Measurements from ENCODE around the gene ALK.

The ALK gene

GRCh38 chr2:29174937-29175336 lies 746.4 kb downstream of the ALK start:
- no peak for DNase-seq

- no peak for DNase-seq
Measured at GRCh38 chr2:29166242-29167039, 754.9 kb downstream of the ALK start.

- DNase-seq, result no peak
Measured at GRCh38 chr2:29165362-29166241, 755.8 kb downstream of the ALK start.

- no peak for DNase-seq
Measured at GRCh38 chr2:29164091-29164846, 757.1 kb downstream of the ALK start.

GRCh38 chr2:29162204-29162928 lies 759.0 kb downstream of the ALK start:
- DNase-seq, result no peak

GRCh38 chr2:29160184-29160583 lies 761.2 kb downstream of the ALK start:
- no peak for DNase-seq

- DNase-seq, result no peak
Measured at GRCh38 chr2:29159125-29159524, 762.3 kb downstream of the ALK start.

GRCh38 chr2:29157131-29157530 lies 764.3 kb downstream of the ALK start:
- DNase-seq, result no peak

GRCh38 chr2:29155578-29155977 lies 765.8 kb downstream of the ALK start:
- DNase-seq, result no peak

GRCh38 chr2:29154610-29155009 lies 766.8 kb downstream of the ALK start:
- DNase-seq, result no peak

- no peak for DNase-seq
Measured at GRCh38 chr2:29147963-29148362, 773.4 kb downstream of the ALK start.

GRCh38 chr2:29146197-29146596 lies 775.2 kb downstream of the ALK start:
- no peak for DNase-seq

GRCh38 chr2:29143657-29144056 lies 777.7 kb downstream of the ALK start:
- no peak for DNase-seq
